ENCODE results near the gene IL22RA1.

- TF ChIP-seq CTCF (IDR thresholded peaks at IDR 0.05; ENCODE audit: insufficient read depth, low read depth, low read length) (no peak), EZH2 (IDR thresholded peaks at IDR 0.05; ENCODE audit: insufficient read depth, low read length) (no peak)
Observed at GRCh38 chr1:24109686-24110475, 33.1 kb downstream of the IL22RA1 start.

All from astrocyte (in vitro differentiated cells and primary cell).